Cortex of kidney (tissue), 1 donor: Measurements from ENCODE around the gene ERGIC2.

Source experiments
- DNase-seq: peaks from one replicate; lab custom pipeline; 2025; lab: John Stamatoyannopoulos, UW

The ERGIC2 gene

DNA sequence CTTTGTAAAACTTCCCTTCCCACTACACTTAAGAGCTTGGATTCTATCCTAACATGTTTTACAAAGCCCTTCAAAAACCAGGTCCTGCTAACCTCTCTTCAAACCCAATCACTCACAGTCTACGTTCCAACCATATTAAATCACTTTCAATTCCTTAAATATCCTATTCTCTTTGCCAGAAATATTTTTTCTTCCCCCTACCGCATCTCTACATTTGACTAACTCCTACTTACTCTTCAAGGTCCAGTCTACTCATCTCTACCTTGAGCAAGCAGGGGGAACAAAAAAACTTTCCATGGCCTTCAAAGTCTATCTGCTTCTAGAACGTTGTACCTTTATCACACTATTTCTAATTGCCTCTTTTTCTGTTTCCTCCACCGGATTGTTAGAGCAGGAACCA, 6.1 kb downstream of the ERGIC2 start:
- no peak for DNase-seq

- no peak for DNase-seq
These were observed 7.0 kb downstream of the ERGIC2 start for GRCh38 chr12:29374012-29374411.

DNA sequence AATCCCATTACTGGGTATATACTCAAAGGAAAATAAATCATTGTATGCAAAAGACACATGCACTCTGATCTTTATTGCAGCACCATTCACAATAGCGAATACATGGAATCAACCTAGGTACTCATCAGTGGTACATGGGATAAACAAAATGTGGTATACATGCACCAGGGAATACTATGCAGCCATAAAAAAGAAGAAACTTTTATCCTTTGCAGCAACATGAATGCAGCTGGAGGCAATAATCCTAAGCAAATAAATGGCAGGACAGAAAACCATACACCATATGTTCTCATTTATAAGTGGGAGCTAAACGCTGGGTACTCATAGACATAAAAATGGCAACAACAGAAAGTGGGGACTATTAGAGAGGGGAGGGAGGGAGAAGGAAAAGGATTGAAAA, 15.9 kb downstream of the ERGIC2 start:
- no peak for DNase-seq

DNA sequence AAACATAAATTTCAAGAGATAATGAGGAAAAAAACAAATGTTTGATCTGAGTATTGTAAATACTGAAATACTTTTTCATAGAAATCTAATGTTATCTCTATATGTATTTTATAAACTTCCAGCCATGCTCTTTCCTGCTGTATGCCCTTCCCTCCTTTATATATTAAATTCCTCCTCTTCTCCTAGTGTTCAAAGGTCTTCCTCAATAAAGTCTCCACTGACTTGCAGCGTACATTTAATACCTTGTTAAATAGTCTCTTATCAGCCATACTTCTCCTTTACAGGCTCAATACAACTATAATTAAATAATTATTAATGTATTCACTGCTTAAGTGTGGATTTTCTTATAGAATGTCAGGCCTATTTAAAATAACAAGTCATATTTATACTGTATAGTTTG, 26.0 kb downstream of the ERGIC2 start:
- no peak for DNase-seq

DNA sequence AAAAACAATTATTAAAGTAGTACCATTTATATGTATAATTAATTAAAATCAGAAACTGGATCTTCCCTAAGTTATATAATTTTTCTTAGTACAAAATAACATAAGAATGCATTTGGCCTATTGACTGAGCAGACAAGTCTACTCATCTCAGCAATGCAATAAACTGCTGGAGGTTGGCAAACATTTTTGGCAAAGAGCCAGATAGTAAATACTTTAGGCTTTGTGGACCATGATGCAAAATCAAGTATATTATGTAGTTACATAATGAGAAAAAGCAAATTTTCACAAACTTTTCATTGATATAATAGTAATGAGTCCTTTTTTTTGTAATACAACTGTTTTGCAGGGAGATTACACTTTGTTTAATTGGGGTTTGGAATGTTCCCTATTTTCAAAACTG, 30.9 kb downstream of the ERGIC2 start:
- no peak for DNase-seq

GRCh38 chr12:29346769-29347421, 34.1 kb downstream of the ERGIC2 start:
- no peak for DNase-seq

DNA sequence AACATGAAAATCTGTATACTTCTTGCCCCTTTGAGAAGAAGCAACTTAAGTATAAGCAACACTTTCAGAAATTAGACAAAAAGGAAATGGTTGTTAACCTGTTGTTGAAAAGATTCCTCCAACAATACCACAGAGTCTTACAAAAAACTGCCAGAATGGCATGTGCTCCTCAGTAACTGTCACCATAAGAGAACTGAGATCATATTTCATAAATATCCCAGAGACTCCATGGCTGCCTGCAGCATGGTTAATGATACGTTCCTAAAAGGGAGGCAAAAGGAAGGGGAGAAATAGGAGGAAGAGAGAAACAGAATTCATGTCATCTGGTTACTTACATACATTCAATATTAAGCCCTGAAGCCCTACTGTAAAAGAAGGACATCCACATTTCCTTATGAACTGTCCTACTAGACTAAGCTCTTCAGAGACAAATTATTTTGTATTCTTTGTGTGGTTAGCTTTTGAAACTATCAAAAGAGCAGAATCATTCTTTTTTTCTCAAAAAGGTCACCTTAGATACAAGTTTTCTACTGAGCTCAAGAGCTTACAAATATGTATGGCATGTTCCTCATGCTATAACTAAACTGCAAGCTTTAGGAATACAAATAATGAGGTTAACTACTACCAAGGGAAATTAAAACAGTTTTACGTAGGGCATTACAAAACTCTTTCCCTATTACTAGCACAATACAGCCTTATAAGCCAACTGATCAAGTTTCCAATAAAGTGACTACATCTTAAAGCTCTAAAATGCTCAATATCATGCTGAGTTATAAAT, 37.8 kb downstream of the ERGIC2 start:
- DNase-seq, result no peak

DNA sequence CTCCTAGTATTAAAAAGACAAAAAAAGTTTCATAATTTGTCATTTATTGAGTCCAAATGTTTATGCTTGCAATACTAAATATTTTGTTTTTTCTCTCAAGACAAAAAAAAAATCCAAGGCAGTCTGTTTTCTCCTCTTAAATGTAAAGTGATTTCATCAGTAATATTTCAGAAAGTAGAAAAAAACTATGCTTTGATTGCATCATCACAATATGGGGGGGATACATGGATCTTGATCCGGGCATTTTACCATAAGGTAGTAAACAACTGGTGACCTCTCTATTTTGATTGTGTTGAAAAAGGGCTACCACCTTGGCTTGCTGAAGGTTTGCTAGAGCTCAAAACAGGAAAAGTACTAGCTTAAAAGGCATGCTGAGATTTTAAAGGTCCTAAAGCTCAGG, 43.6 kb downstream of the ERGIC2 start:
- DNase-seq, result no peak

DNA sequence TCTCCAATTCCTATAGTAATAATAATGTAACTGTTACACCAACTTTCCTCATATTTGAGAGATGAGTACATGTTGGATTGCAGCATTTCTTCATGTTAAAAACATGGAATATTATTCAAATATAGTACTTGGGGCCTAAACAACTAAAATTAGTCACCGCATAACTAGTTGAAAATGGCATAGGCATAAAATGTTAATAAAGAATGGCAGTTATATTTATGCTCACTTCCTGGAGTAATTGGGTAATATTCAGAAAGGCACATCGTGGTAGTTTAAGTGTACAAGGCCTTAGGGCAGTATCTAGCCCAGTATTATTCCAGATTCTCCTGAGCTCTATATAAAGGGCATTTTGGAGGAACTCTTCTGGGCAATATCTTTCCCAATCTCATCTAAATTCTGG, 46.0 kb downstream of the ERGIC2 start:
- DNase-seq, result no peak

DNA sequence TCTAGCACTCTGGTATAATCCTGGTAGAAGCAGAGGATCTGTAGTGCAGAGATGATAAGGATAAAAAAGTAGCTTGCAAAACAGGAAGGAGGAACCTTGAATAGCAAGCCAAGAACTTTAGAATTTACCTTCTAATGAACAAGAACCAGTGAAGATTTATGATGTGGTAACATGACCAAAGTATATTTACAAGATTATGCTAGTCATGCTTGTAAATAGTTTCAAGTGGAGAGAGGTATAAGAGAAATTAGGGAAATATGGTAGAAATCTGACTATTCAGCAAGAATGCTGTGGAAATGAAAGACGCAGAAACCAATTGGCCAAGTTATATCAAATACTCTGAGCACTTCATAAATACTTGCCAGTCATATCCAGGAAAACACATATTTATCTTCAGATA, 47.8 kb downstream of the ERGIC2 start:
- no peak for DNase-seq

DNA sequence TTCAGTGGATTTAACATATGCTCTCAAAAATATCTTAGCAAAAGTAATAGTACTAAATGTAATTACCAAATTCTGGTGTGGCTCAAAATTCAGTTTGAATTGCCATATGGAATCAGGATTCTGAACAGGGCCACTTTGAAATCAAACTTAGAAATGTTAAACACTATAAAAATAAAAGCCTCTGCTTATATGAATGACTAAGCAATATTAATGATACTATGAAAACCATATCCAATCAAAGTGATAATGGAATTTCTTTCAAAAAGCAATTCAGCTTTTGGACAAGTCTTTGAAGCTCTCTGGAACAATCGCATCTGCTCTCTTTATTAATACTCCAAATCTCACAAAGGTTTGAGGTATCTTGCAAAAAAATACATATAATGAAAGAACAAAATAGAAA, 51.6 kb downstream of the ERGIC2 start:
- no peak for DNase-seq

GRCh38 chr12:29322157-29322556, 58.8 kb downstream of the ERGIC2 start:
- DNase-seq, result no peak

- no peak for DNase-seq
These were observed 60.5 kb downstream of the ERGIC2 start for GRCh38 chr12:29320295-29321085.

DNA sequence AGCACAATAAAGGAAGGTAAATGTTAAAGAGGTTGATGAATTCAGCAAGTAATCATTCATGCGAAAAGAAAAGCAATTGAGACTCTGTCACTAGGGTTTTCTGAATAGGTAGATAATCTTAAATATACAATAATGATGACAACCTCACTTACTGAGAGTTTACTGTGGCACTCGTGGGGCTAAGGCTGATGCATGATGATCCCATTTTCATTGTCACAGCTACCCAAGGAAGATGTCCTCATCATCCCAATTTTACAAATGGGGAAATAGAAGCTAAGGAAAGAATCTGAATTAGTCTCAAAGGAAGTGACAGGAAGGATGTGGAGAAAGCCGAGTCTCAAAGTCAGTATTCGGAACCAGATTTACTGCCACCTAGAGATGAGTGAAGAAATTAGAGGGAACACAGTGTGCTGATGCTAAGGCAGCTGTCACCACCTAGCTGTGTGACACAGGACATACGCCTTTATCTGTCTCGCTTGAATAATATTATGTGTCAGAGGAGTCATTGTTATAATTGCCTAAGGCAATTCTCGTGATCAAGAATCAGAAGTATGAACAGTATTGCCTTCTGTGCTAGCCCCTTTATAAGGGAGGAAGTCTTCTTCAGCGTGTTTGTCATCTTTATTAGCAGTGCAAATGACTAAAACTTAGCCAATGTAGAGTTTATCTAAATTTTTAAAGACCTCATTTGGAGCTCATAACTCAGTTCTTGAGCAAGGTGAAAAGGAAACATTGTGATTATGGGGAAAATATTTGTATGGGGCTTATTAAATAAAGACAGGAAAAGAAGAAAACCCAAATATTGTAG, 63.2 kb downstream of the ERGIC2 start:
- DNase-seq, result no peak

DNA sequence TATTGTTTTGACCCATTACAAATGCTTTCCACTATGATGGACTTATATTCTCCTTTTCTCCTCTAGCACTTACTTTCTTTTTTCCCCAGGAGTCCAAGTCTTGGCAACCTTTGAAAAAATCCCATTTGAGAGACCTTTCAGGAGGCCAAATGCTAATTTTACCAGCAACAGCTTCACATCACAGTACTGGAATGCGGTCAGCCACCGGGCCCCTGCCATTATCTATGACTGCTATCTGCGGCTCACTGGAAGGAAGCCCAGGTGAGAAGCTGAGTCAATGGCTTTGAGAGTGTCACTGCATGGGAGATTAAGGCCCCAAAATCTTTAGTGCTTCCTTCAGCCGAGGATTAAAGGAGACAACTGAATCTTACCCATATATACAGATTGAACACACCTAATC, 64.2 kb downstream of the ERGIC2 start:
- DNase-seq, result no peak

GRCh38 chr12:29314416-29314815, 66.6 kb downstream of the ERGIC2 start:
- no peak for DNase-seq

DNA sequence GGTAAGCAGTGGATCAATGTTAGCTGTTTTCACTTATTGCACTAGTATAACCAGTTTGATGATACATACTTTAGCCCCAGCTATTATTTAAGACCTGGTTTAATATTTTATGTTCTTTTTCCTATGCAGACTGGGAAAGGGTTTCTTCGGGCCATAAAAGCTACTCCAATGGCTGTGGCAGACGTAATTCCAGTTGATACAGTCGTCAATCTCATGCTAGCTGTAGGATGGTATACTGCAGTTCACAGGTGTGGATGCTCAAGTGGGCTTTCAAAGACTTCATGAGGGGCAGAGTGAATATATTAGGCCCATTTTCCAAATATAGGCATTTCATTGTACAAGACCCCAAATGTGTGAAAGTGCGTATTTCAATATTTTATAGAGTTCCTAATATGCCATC, 70.1 kb downstream of the ERGIC2 start:
- no peak for DNase-seq

DNA sequence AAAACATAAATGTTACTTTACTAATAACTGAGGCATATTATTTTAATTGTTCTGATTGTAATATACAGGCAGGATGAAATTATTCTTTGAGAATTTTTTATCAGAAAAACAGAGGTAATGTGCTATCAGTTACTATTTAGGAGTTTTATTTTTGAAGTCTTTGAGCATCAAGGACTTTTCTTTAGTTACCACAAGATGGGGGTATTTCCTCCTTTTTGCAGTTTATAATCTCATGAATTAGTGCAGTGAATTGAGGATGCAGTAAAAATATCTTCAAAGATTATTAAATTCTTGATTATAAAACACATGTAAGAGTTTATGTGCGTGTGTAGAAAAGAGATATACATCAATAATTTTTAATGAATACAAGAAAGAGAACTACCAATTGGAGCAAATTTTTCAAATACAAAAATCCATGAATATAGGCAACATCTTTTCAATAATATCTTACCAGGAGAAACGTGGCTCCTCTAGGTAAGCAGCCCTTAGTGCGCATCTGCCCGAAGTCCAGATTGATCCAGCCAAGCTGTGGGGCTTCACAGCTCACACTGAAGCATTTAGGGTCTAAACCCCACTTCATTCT, 71.6 kb downstream of the ERGIC2 start:
- no peak for DNase-seq

DNA sequence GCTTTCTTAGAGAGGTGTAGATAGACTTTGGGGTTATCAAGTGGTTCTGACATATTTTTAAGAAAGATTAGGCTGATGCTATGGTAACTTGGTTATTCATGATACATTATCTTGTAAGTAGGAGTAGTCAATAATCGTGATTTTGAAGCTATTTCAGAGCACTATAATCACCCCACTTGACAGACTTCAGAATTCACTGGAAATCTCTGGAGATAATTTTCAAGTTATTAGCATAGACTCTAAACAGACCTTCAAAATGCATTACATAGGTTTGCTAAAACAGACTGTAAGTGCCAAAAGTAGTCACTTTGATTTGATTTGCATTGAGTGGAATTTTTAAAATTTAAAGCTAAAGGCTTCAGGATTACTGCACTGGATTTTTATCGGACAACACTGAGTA, 74.3 kb downstream of the ERGIC2 start:
- no peak for DNase-seq

GRCh38 chr12:29306266-29306665, 74.7 kb downstream of the ERGIC2 start:
- no peak for DNase-seq

DNA sequence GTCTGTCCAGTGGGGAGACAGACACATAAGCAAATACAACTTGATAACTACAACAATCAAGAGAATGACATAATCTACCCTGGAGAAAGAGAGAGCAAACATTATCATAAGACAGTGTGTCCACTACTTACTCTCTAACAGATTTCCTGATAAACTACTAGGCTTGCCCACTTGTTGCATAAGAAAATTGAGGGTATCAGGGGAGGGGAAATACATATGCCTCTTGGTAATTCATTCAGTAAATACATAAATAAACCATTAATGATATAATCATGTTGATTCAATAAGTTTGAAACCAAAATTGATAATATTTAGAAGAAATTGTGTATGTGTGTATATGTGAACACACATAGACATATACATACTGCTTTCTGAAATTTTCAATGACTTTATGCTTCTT, 76.6 kb downstream of the ERGIC2 start:
- no peak for DNase-seq

DNA sequence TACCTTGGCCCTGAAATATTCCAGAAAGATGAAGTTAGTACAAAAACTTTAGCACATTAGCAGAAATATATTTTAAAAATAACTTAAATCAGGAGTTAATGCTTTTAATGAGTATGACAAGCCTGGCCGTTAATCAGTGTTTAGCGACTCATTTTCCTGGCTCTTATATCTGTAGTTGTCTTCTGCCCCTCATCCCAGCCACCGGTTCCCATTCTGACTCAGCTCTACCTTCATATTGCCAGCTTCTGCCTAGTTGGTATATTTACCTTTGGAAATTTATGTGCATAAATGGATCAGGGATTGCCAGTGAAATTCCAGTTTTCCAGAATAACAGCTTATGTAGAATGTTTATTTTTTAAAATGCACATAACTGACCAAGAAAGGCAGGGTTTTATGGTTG, 79.9 kb downstream of the ERGIC2 start:
- DNase-seq, result no peak
